SK-N-SH (cell line): ENCODE data around the gene ENTPD3. TPM values are rescaled to one million over a fixed set of nuclear protein-coding genes. Genes with fewer than 3 reads are reported as not detected.

Experiments used
- CTCF ChIA-PET: fragments of 300-600, 350-600 bp; formaldehyde crosslinking; extraction: SDS; loops from one replicate; lab custom pipeline; 2021; lab: Yijun Ruan, JAX
- POLR2A ChIA-PET: fragments of 350-600 bp; sonication (Branson Sonifier 250); formaldehyde crosslinking; extraction: SDS; loops from one replicate; lab custom pipeline; 2020; ENCODE audit warnings: antibody characterized with exemption, inconsistent platforms; lab: Yijun Ruan, JAX
- DNase-seq: peaks from one replicate; pipeline ENCODE4 v3.0.0; 2012
- H2AFZ ChIP-seq: fragments of 200-600 bp; sonication (generic); 2 replicates; pipeline ENCODE4 v1.8.1; 2016; ENCODE audit warnings: antibody characterized with exemption, mild to moderate bottlenecking, low read depth
- H3F3A ChIP-seq: fragments of 200-600 bp; sonication (generic); replicated peaks from 2 replicates; pipeline ENCODE3; 2016; ENCODE audit warnings: antibody characterized with exemption, mild to moderate bottlenecking; ENCODE audit not compliant: insufficient read depth
- H3K27ac ChIP-seq, 2 experiments: fragments of 200-500 bp in 1 of 2; fragments of 200-600 bp in 1 of 2; sonication (Bioruptor generic) in 1 of 2; sonication (generic), shearing (Covaris generic) in 1 of 2; 2 replicates each; pipeline versions ENCODE4 v1.5.1 to v1.6.1; 2014 to 2016; ENCODE audit warnings: low read depth in 2 of 2, inconsistent platforms in 1 of 2, low read length in 1 of 2, mild to moderate bottlenecking in 1 of 2, mixed read lengths in 1 of 2
- H3K27me3 ChIP-seq: fragments of 200-600 bp; sonication (generic), shearing (Covaris generic); 2 replicates; pipeline ENCODE4 v1.6.1; 2016; ENCODE audit warnings: mixed run types; ENCODE audit not compliant: insufficient read depth
- H3K36me3 ChIP-seq, 2 experiments: fragments of 200-500 bp in 1 of 2; fragments of 200-600 bp in 1 of 2; sonication (Bioruptor generic) in 1 of 2; sonication (generic) in 1 of 2; replicated peaks in 1 of 2; 2 replicates each; pipeline versions ENCODE3 to v1.5.1; 2014 to 2016; ENCODE audit warnings: low read length in 1 of 2, mild to moderate bottlenecking in 1 of 2; ENCODE audit not compliant: insufficient read depth in 2 of 2, control insufficient read depth in 1 of 2
- H3K4me1 ChIP-seq, 2 experiments: fragments of 200-500 bp in 1 of 2; fragments of 200-600 bp in 1 of 2; sonication (Bioruptor generic) in 1 of 2; sonication (generic), shearing (Covaris generic) in 1 of 2; 2 replicates each; pipeline versions ENCODE4 v1.5.1 to v1.6.1; 2014 to 2016; ENCODE audit warnings: low read depth in 1 of 2, low read length in 1 of 2, mixed run types in 1 of 2; ENCODE audit not compliant: insufficient read depth in 2 of 2, control insufficient read depth in 1 of 2
- H3K4me2 ChIP-seq: fragments of 200-600 bp; sonication (generic), shearing (Covaris generic); 2 replicates; pipeline ENCODE4 v1.6.1; 2017; ENCODE audit warnings: mixed run types
- H3K4me3 ChIP-seq, 2 experiments: fragments of 200-500 bp in 1 of 2; fragments of 200-600 bp in 1 of 2; sonication (Bioruptor generic) in 1 of 2; sonication (generic), shearing (Covaris generic) in 1 of 2; 2 replicates each; pipeline versions ENCODE4 v1.5.1 to v1.8.1; 2014 to 2016; ENCODE audit warnings: low read depth in 2 of 2, inconsistent platforms in 1 of 2, low read length in 1 of 2, mild to moderate bottlenecking in 1 of 2, mixed read lengths in 1 of 2, moderate library complexity in 1 of 2
- H3K79me2 ChIP-seq: fragments of 200-600 bp; sonication (generic); 2 replicates; pipeline ENCODE4 v1.8.1; 2017; ENCODE audit warnings: mild to moderate bottlenecking; ENCODE audit not compliant: insufficient read depth
- H3K9ac ChIP-seq: fragments of 200-600 bp; sonication (generic); 2 replicates; pipeline ENCODE4 v1.6.1; 2017; ENCODE audit warnings: mixed run types
- H3K9me2 ChIP-seq: fragments of 200-600 bp; sonication (generic); 2 replicates; pipeline ENCODE4 v1.6.1; 2017; ENCODE audit warnings: mixed run types
- H3K9me3 ChIP-seq: fragments of 200-600 bp; sonication (generic); 2 replicates; pipeline ENCODE4 v1.6.1; 2017; ENCODE audit warnings: mixed run types, mild to moderate bottlenecking, moderate library complexity
- H4K20me1 ChIP-seq: fragments of 200-600 bp; sonication (generic); 2 replicates; pipeline ENCODE4 v1.6.1; 2017; ENCODE audit warnings: mild to moderate bottlenecking, mixed run types; ENCODE audit not compliant: insufficient read depth
- CHD2 ChIP-seq: fragments of 150-350 bp; IDR thresholded peaks from 2 replicates; pipeline ENCODE4 v1.6.1; 2018; ENCODE audit warnings: low read length; ENCODE audit not compliant: partially characterized antibody
- EP300 ChIP-seq, 2 experiments: IDR thresholded peaks; 2 replicates each; pipeline versions ENCODE4 v1.4.0 to v1.6.1; 2012; ENCODE audit warnings: borderline replicate concordance in 1 of 2, low read depth in 1 of 2, low read length in 1 of 2
- FOXJ3 ChIP-seq: sonication (generic); formaldehyde crosslinking; IDR thresholded peaks from 2 replicates; pipeline ENCODE4 v1.5.1; 2020; ENCODE audit warnings: mild to moderate bottlenecking, missing genetic modification reagents
- FOXM1 ChIP-seq: IDR thresholded peaks from 2 replicates; pipeline ENCODE4 v1.4.0; 2012; ENCODE audit warnings: low read depth, mild to moderate bottlenecking
- MXI1 ChIP-seq: IDR thresholded peaks from 2 replicates; pipeline ENCODE4 v1.6.1; 2012; ENCODE audit warnings: mild to moderate bottlenecking, low read depth, low read length, improper control_type of control experiment
- NFIC ChIP-seq: IDR thresholded peaks from 2 replicates; pipeline ENCODE4 v1.4.0; 2012; ENCODE audit warnings: borderline replicate concordance
- RAD21 ChIP-seq: IDR thresholded peaks from 2 replicates; pipeline ENCODE4 v1.6.1; 2012; ENCODE audit warnings: mild to moderate bottlenecking, low read length
- SIN3A ChIP-seq: IDR thresholded peaks from 2 replicates; pipeline ENCODE4 v1.6.1; 2012; ENCODE audit warnings: low read depth, mild to moderate bottlenecking, low read length, moderate library complexity, borderline replicate concordance
- TEAD4 ChIP-seq: IDR thresholded peaks from 2 replicates; pipeline ENCODE4 v1.4.0; 2012; ENCODE audit warnings: mild to moderate bottlenecking, borderline replicate concordance; ENCODE audit not compliant: insufficient read depth
- USF2 ChIP-seq: fragments of 150-350 bp; IDR thresholded peaks from 2 replicates; pipeline ENCODE4 v1.6.1; 2017; ENCODE audit warnings: antibody characterized with exemption, low read length, low read depth, borderline replicate concordance
- YY1 ChIP-seq: IDR thresholded peaks from 2 replicates; pipeline ENCODE4 v1.4.0; 2012; ENCODE audit warnings: low read depth, mild to moderate bottlenecking
- ZBTB33 ChIP-seq: IDR thresholded peaks from 2 replicates; pipeline ENCODE4 v1.4.0; 2012; ENCODE audit warnings: low read depth, borderline replicate concordance
- WGBS: methylation state at CpG from one replicate; pipeline ENCODE4 v1.1.6; 2017; ENCODE audit warnings: low lambda C conversion rate; 5-methylcytosine and 5-hydroxymethylcytosine counted together
- polyA plus RNA-seq, 3 experiments: library from polyadenylated mRNA; depleted of rRNA; stranded (reverse); fragments of >200 nt; gene quantifications; 2 replicates each; pipeline ENCODE4 v1.2.3, GENCODE V29; 2012
- TF ChIP-seq, protein P1 (sequence below): IDR thresholded peaks from 2 replicates; pipeline ENCODE4 v1.6.1; 2012; ENCODE audit warnings: mild to moderate bottlenecking, low read depth, low read length, moderate library complexity
- TF ChIP-seq, protein P2 (sequence below): IDR thresholded peaks from 2 replicates; pipeline ENCODE4 v1.4.0; 2012; ENCODE audit warnings: low read depth
- TF ChIP-seq, protein P3 (sequence below): IDR thresholded peaks from 2 replicates; pipeline ENCODE4 v1.4.0; 2012; ENCODE audit warnings: low read depth, borderline replicate concordance

The ENTPD3 gene
- polyA plus RNA-seq, 1 of the 3 experiments (the other 2 are of a cell fraction): 0.02 TPM

DNA sequence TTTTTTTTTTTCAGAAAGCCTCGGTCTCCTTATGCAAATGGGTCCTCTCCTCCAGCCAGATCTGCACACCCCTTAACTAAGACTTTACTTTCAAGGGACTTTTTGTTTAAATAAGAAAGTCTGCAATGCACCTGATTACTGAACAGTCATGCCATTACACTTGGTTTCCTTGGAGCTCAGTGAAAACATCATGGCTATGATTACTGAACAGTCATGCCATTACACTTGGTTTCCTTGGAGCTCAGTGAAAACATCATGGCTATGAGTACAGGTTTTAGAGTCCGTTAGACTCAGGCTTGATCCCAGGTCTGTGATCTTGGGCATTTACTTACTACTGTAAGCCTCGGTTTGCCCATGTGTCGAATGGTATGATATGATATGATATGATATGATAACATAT lies 10.1 kb downstream of the ENTPD3 start:
- no peaks in the 10 kb centered on the region for H3K9me2 ChIP-seq
- no peaks in the 10 kb centered on the region for H3K79me2 ChIP-seq
- ChIA-PET CTCF (no interaction called here), POLR2A (no interaction called here)
- H4K20me1 ChIP-seq: no peaks in the 10 kb centered on the region
- H3K27me3 ChIP-seq: no peaks in the 10 kb centered on the region
- 40% methylated on average over 4 of the region's 4 CpGs for WGBS
- TF ChIP-seq FOXM1 (no peak), NFIC (no peak), CHD2 (no peak), ZBTB33 (no peak), MXI1 (no peak), SIN3A (no peak)
- TF ChIP-seq, protein P1, sequence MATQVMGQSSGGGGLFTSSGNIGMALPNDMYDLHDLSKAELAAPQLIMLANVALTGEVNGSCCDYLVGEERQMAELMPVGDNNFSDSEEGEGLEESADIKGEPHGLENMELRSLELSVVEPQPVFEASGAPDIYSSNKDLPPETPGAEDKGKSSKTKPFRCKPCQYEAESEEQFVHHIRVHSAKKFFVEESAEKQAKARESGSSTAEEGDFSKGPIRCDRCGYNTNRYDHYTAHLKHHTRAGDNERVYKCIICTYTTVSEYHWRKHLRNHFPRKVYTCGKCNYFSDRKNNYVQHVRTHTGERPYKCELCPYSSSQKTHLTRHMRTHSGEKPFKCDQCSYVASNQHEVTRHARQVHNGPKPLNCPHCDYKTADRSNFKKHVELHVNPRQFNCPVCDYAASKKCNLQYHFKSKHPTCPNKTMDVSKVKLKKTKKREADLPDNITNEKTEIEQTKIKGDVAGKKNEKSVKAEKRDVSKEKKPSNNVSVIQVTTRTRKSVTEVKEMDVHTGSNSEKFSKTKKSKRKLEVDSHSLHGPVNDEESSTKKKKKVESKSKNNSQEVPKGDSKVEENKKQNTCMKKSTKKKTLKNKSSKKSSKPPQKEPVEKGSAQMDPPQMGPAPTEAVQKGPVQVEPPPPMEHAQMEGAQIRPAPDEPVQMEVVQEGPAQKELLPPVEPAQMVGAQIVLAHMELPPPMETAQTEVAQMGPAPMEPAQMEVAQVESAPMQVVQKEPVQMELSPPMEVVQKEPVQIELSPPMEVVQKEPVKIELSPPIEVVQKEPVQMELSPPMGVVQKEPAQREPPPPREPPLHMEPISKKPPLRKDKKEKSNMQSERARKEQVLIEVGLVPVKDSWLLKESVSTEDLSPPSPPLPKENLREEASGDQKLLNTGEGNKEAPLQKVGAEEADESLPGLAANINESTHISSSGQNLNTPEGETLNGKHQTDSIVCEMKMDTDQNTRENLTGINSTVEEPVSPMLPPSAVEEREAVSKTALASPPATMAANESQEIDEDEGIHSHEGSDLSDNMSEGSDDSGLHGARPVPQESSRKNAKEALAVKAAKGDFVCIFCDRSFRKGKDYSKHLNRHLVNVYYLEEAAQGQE: no peak
- TF ChIP-seq, protein P2, sequence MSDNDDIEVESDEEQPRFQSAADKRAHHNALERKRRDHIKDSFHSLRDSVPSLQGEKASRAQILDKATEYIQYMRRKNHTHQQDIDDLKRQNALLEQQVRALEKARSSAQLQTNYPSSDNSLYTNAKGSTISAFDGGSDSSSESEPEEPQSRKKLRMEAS: no peak
- TF ChIP-seq, protein P3, sequence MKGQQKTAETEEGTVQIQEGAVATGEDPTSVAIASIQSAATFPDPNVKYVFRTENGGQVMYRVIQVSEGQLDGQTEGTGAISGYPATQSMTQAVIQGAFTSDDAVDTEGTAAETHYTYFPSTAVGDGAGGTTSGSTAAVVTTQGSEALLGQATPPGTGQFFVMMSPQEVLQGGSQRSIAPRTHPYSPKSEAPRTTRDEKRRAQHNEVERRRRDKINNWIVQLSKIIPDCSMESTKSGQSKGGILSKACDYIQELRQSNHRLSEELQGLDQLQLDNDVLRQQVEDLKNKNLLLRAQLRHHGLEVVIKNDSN: no peak
- no peak overlapping the region for H2AFZ ChIP-seq
- H3K36me3 ChIP-seq: no peaks in the 10 kb centered on the region
- no peak overlapping the region for H3K9ac ChIP-seq
- no peaks in the 10 kb centered on the region for H3K9me3 ChIP-seq
- no peak overlapping the region for H3K27ac ChIP-seq
- no peak overlapping the region for H3K4me3 ChIP-seq
- no peaks in the 10 kb centered on the region for H3F3A ChIP-seq
- no peaks in the 10 kb centered on the region for H3K4me1 ChIP-seq
- H3K4me2 ChIP-seq: no peak overlapping the region
- no peak for DNase-seq

DNA sequence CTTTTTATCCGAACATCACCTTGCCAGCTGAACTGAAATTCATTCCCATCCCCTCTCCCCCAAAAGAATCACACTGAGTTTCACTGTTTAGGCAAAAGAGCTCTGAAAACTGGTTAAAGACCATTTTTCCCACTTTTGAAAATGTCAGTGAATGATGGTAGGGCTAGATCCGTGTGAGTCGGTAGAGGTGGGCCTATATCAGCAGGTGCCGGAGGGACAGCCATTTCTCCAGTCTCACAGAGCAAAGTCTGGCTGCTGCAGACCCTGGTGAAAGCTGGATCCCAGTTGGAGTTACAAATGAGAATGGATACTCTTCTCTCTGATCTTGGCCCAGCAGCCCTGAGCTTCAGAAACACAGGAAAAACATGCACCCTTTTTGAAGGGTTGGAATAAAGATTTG lies 10.9 kb downstream of the ENTPD3 start:
- ChIA-PET POLR2A (no interaction called here), CTCF (no interaction called here)
- no peaks in the 10 kb centered on the region for H4K20me1 ChIP-seq
- no peaks in the 10 kb centered on the region for H3K4me1 ChIP-seq
- H3K4me3 ChIP-seq: no peak overlapping the region
- H3K36me3 ChIP-seq: no peaks in the 10 kb centered on the region
- H3K27ac ChIP-seq: no peak overlapping the region
- DNase-seq: no peak
- no peaks in the 10 kb centered on the region for H3K9me2 ChIP-seq
- H3K9me3 ChIP-seq: no peaks in the 10 kb centered on the region
- H3K9ac ChIP-seq: no peak overlapping the region
- no peak overlapping the region for H2AFZ ChIP-seq
- H3F3A ChIP-seq: no peaks in the 10 kb centered on the region
- H3K4me2 ChIP-seq: no peak overlapping the region
- 36% methylated on average over 3 of the region's 4 CpGs for WGBS
- no peaks in the 10 kb centered on the region for H3K79me2 ChIP-seq
- H3K27me3 ChIP-seq: no peaks in the 10 kb centered on the region
- no peak for TF ChIP-seq RAD21
- no peak for TF ChIP-seq ZBTB33
- TF ChIP-seq EP300 (IDR thresholded peaks at IDR 0.05; ENCODE audit: borderline replicate concordance in 1 of 2, low read depth in 1 of 2, low read length in 1 of 2): no peak
- TF ChIP-seq USF2: no peak
- TF ChIP-seq TEAD4: no peak
- TF ChIP-seq, protein P3: no peak
- TF ChIP-seq, protein P2: no peak
- TF ChIP-seq FOXJ3: no peak
- TF ChIP-seq YY1: no peak
- no peak for TF ChIP-seq NFIC
